22Rv1 (cell line): ENCODE measurements around the gene NRN1L.
"Not testable (repeated sequence)": the region's sequence is repeated elsewhere in the genome, so short reads cannot be mapped to it uniquely, and the experiment has no call there.

ENCODE experiments used
- ZFX ChIP-seq: fragments of 450-650 bp; IDR thresholded peaks from 2 replicates; pipeline ENCODE4 v1.6.1; 2017; ENCODE audit warnings: antibody characterized with exemption, borderline replicate concordance
- TF ChIP-seq, protein P1 (sequence below): fragments of 450-650 bp; IDR thresholded peaks from 2 replicates; pipeline ENCODE4 v1.5.1; 2017; ENCODE audit warnings: mild to moderate bottlenecking

DNA sequence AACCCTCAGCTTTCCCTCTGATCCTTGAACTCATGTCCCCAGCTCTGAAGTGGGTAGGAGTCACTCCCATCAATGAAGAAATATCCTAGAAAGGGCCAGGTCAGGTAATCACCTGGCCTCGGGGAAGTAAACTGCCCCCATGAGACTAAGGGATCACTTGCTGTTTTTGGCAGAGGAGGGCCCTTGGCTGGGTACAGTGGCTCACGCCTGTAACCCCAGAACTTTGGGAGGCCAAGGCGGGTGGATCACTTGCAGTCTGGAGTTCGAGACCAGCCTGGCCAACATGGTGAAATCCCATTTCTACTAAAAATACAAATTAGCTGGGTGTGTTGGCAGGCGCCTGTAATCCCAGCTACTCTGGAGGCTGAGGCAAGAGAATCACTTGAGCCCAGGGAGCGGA is 20.6 kb upstream of the NRN1L start:
- TF ChIP-seq, protein P1, sequence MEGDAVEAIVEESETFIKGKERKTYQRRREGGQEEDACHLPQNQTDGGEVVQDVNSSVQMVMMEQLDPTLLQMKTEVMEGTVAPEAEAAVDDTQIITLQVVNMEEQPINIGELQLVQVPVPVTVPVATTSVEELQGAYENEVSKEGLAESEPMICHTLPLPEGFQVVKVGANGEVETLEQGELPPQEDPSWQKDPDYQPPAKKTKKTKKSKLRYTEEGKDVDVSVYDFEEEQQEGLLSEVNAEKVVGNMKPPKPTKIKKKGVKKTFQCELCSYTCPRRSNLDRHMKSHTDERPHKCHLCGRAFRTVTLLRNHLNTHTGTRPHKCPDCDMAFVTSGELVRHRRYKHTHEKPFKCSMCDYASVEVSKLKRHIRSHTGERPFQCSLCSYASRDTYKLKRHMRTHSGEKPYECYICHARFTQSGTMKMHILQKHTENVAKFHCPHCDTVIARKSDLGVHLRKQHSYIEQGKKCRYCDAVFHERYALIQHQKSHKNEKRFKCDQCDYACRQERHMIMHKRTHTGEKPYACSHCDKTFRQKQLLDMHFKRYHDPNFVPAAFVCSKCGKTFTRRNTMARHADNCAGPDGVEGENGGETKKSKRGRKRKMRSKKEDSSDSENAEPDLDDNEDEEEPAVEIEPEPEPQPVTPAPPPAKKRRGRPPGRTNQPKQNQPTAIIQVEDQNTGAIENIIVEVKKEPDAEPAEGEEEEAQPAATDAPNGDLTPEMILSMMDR: not testable (repeated sequence)
- TF ChIP-seq ZFX: not testable (repeated sequence)
